Activated T-helper 2 cell treated with anti-CD3 and anti-CD28 coated beads, Interferon-gamma antibody, Interleukin-2, Interleukin-4, amounts not matched to agents 10 μg/mL and 5 μg/mL and 100 μg/mL, durations not matched to agents 14 hours and 24 hours and 36 hours (primary cell): Measurements from ENCODE around the gene CCT6B. TPM values are rescaled to one million over a fixed set of nuclear protein-coding genes. Genes with fewer than 3 reads are reported as not detected.
A peak's percentile ranks its signal among the peaks of the same experiment; 100 is the strongest.
"Not testable (repeated sequence)": the region's sequence is repeated elsewhere in the genome, so short reads cannot be mapped to it uniquely, and the experiment has no call there.

ENCODE experiments used
- DNase-seq: peaks from one replicate; pipeline ENCODE4 v3.0.0; 2021; ENCODE audit warnings: low spot score
- H3K27ac Mint-ChIP-seq: one replicate; pipeline ENCODE4 v1.8.0; 2021; ENCODE audit warnings: mixed read lengths
- H3K27me3 Mint-ChIP-seq: one replicate; pipeline ENCODE4 v1.8.0; 2021; ENCODE audit warnings: low read depth, mixed read lengths
- H3K36me3 Mint-ChIP-seq: one replicate; pipeline ENCODE4 v1.8.0; 2021; ENCODE audit warnings: low read depth, mixed read lengths
- H3K4me1 Mint-ChIP-seq: one replicate; pipeline ENCODE4 v1.8.0; 2021; ENCODE audit warnings: low read depth, mixed read lengths
- H3K4me3 Mint-ChIP-seq: one replicate; pipeline ENCODE4 v1.8.0; 2021; ENCODE audit warnings: low read depth, mild to moderate bottlenecking, moderate library complexity, mixed read lengths
- H3K9me3 Mint-ChIP-seq: one replicate; pipeline ENCODE4 v1.8.0; 2021; ENCODE audit warnings: mixed read lengths
- intact Hi-C: fragments of 100-400 bp; cut with micrococcal nuclease; formaldehyde crosslinking; loops from one replicate; pipeline ENCODE4 v1.15.1; 2023
- total RNA-seq: library from RNA; stranded (reverse); gene quantifications from 2 replicates; pipeline ENCODE4 v1.2.3, GENCODE V29; 2022

The CCT6B gene
- total RNA-seq = 1.4 and 1.5 TPM in 2 replicates

- H3K9me3 Mint-ChIP-seq = no peaks in the 10 kb centered on the region
- peaks cover 18% of the 10 kb centered on the region for H3K4me1 Mint-ChIP-seq
- peak; percentile 89 for DNase-seq
- peaks cover 3% of the 10 kb centered on the region for H3K27me3 Mint-ChIP-seq
- intact Hi-C loops = loop anchor here (1.0 kb wide), 1 partner anchor 20 kb away; no protein-coding TSS in a partner anchor
- H3K27ac Mint-ChIP-seq = peak within 1 kb of the TSS; percentile 100
- H3K4me3 Mint-ChIP-seq = peak within 1 kb of the TSS; percentile 100
- peaks cover 26% of the 10 kb centered on the region for H3K36me3 Mint-ChIP-seq
Measured at GRCh38 chr17:34961093-34961911, at the start of gene CCT6B, which contains the start of gene ZNF830. Gene CCT6B (minus strand): TSS chr17:34961460. CDS start chr17:34961393, 67 bp downstream. Gene ZNF830 (plus strand): TSS chr17:34961540. CDS start chr17:34961567, 27 bp downstream.

DNA sequence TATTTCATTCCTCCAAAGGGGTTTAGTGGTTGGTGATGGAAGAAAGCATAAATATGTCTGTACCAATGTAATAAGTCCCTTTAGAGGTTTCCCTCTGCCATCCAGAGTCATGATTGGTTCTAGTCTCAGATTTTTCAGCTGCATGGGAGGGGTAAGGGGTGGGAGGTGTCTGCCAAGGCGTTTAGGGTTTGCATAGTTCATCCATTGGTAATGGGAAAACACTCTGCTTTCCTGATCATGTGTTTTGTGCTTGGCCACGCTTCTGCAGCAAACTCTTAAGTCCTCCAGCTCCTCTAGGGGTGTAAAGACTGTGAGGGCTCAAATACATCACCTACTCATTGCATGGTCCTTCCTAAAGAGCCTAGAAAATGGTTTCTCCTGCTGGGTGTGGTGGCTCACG, 48.8 kb upstream of the CCT6B start:
- H3K27ac Mint-ChIP-seq = no peak overlapping the region
- no peaks in the 10 kb centered on the region for H3K4me1 Mint-ChIP-seq
- H3K4me3 Mint-ChIP-seq = no peak overlapping the region
- no peaks in the 10 kb centered on the region for H3K9me3 Mint-ChIP-seq
- H3K36me3 Mint-ChIP-seq = peaks cover 61% of the 10 kb centered on the region
- DNase-seq = no peak
- H3K27me3 Mint-ChIP-seq = no peaks in the 10 kb centered on the region
- intact Hi-C loops = no loop called here

- Mint-ChIP-seq H3K4me1 (no peaks in the 10 kb centered on the region), H3K4me3 (no peak overlapping the region), H3K27me3 (no peaks in the 10 kb centered on the region), H3K27ac (no peak overlapping the region), H3K36me3 (peaks cover 69% of the 10 kb centered on the region), H3K9me3 (no peaks in the 10 kb centered on the region)
- DNase-seq = no peak
- intact Hi-C loops = no loop called here
Measured at GRCh38 chr17:35006961-35007360, 45.7 kb upstream of the CCT6B start.

GRCh38 chr17:35006345-35006744, 45.1 kb upstream of the CCT6B start:
- no peak for DNase-seq

DNA sequence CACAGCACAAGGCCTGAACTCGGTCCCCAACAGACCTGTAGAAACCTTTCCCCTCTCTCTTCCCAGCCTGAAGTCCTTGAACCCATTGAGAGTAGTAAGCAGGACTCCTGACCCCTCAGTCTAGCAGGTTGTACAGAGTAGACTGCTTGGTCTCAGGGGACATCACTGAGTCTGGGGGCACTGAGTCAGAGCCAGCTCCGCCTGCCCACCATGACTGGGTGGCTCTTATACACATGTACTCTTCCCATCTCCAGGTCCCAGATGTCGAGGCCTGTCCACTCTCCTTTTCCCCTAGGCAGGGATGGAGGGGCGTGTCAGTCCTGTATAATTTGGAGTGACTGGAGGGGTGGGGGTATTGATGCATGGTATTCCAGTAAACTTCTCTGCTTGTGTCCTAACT, 42.5 kb upstream of the CCT6B start:
- Mint-ChIP-seq H3K27ac (no peak overlapping the region), H3K9me3 (no peaks in the 10 kb centered on the region), H3K4me1 (no peaks in the 10 kb centered on the region), H3K36me3 (peaks cover 66% of the 10 kb centered on the region), H3K4me3 (no peak overlapping the region), H3K27me3 (no peaks in the 10 kb centered on the region)
- DNase-seq = no peak
- intact Hi-C loops = no loop called here

More at GRCh38 chr17:35006345-35006744, 45.1 kb upstream of the CCT6B start:
- H3K4me3 Mint-ChIP-seq = no peak overlapping the region
- no peaks in the 10 kb centered on the region for H3K9me3 Mint-ChIP-seq
- H3K27ac Mint-ChIP-seq = no peak overlapping the region
- intact Hi-C loops = no loop called here
- H3K27me3 Mint-ChIP-seq = no peaks in the 10 kb centered on the region
- no peaks in the 10 kb centered on the region for H3K4me1 Mint-ChIP-seq
- peaks cover 70% of the 10 kb centered on the region for H3K36me3 Mint-ChIP-seq

GRCh38 chr17:35002876-35003551, 41.8 kb upstream of the CCT6B start:
- H3K27ac Mint-ChIP-seq = no peak overlapping the region
- intact Hi-C loops = no loop called here
- no peaks in the 10 kb centered on the region for H3K9me3 Mint-ChIP-seq
- peaks cover 68% of the 10 kb centered on the region for H3K36me3 Mint-ChIP-seq
- peaks cover 4% of the 10 kb centered on the region for H3K4me1 Mint-ChIP-seq
- no peak overlapping the region for H3K4me3 Mint-ChIP-seq
- no peaks in the 10 kb centered on the region for H3K27me3 Mint-ChIP-seq
- no peak for DNase-seq

GRCh38 chr17:35001549-35001948, 40.3 kb upstream of the CCT6B start:
- intact Hi-C loops = no loop called here
- Mint-ChIP-seq H3K27ac (no peak overlapping the region), H3K9me3 (no peaks in the 10 kb centered on the region), H3K4me1 (peaks cover 6% of the 10 kb centered on the region), H3K36me3 (peaks cover 64% of the 10 kb centered on the region), H3K27me3 (no peaks in the 10 kb centered on the region), H3K4me3 (no peak overlapping the region)
- no peak for DNase-seq

DNA sequence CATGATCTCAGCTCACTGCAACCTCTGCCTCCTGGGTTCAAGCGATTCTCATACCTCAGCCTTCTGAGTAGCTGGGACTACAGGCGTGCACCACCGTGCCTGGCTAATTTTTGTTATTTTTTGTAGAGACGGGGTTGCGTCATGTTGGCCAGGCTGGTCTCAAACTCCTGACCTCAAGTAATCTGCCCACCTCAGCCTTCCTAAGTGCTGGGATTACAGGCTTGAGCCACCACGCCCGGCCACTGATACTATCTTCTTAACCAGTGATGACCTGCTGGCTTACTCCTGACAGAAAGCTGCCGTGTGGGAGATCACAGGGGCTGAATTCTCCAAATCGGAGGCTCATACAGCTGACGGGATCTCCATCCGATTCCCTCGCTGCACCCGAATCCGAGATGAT, 39.7 kb upstream of the CCT6B start:
- H3K4me1 Mint-ChIP-seq, DNase-seq, H3K4me3 Mint-ChIP-seq, H3K9me3 Mint-ChIP-seq, intact Hi-C loops, H3K27ac Mint-ChIP-seq, H3K27me3 Mint-ChIP-seq: not testable (repeated sequence)
- peaks cover 70% of the 10 kb centered on the region for H3K36me3 Mint-ChIP-seq

DNA sequence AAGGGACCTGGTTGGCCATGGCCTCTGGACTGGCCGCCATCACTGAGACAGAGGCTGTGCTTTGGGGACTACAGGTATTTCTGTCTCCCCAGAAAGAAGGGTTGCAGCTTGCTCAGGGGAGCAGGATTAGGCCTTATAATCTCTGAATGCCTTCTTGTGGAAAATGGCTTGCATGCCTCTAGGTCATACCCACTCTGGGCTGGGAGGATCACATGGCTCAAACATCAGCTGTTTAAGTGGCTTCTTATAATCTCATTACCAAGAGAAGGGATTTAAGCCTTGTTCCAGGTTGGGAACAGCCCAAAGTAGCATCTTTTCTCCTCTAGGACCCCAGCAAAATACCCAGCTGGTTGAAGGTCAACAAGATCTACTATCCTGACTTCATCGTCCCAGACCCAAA, 38.2 kb upstream of the CCT6B start:
- H3K27ac Mint-ChIP-seq = no peak overlapping the region
- DNase-seq = no peak
- intact Hi-C loops = no loop called here
- H3K9me3 Mint-ChIP-seq = no peaks in the 10 kb centered on the region
- H3K36me3 Mint-ChIP-seq = peaks cover 68% of the 10 kb centered on the region
- H3K4me1 Mint-ChIP-seq = peaks cover 6% of the 10 kb centered on the region
- no peaks in the 10 kb centered on the region for H3K27me3 Mint-ChIP-seq
- H3K4me3 Mint-ChIP-seq = no peak overlapping the region

GRCh38 chr17:34998205-34998604, 36.9 kb upstream of the CCT6B start:
- peaks cover 6% of the 10 kb centered on the region for H3K4me1 Mint-ChIP-seq
- H3K27me3 Mint-ChIP-seq = no peaks in the 10 kb centered on the region
- peak overlapping the region; percentile 57 for H3K27ac Mint-ChIP-seq
- H3K36me3 Mint-ChIP-seq = peaks cover 68% of the 10 kb centered on the region
- H3K4me3 Mint-ChIP-seq = no peak overlapping the region
- H3K9me3 Mint-ChIP-seq = no peaks in the 10 kb centered on the region
- intact Hi-C loops = loop anchor here (1.0 kb wide), 2 partner anchors 91 to 121 kb away; partner anchors contain the start of gene RAD51D
- DNase-seq = peak; percentile 70

GRCh38 chr17:34997355-34997862, 36.1 kb upstream of the CCT6B start:
- intact Hi-C loops = no loop called here
- Mint-ChIP-seq H3K27ac (no peak overlapping the region), H3K4me1 (peaks cover 7% of the 10 kb centered on the region), H3K9me3 (no peaks in the 10 kb centered on the region), H3K27me3 (no peaks in the 10 kb centered on the region), H3K36me3 (peaks cover 70% of the 10 kb centered on the region), H3K4me3 (no peak overlapping the region)
- DNase-seq = no peak

DNA sequence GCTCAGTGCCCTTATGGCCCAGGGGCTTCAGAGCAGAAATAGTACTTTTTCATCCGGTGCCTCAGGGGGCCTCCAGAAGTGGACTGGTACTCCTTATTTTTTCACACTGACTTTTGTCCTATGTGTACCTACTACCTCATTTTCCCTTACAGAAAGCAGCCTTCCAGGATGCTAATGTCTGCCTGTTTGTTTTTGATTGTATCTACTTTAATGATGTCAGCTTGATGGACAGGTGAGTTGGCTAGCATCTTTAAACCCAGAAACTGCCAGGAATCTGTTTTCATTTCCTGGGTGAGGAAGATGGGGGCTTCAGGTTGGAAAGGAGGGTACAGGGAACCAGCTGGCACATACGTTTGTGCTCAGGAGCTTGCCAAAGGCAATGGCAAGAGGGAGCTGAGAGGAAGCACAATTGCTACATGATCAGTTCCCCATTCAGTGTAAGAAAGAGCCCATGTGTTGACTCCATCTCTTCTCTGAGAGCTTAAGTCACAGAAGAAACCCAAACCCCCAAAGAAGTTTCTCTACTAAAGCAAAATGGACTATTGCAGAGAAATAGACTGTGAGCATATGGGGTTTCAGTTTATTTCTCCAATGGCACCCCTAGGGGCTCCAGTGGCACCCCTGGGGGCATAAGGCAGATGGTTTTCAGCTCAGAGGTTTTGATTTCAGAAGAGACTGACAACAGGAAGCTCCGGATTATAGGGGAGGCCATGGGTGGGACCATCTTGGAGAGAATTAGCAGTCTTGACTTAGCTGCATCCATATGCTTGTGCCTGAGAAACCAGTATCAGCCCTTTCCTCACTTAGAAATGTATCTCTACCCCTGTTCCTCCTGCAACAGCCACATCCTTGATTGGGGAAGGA, 35.4 kb upstream of the CCT6B start:
- intact Hi-C loops = no loop called here
- DNase-seq = no peak
- Mint-ChIP-seq H3K9me3 (no peaks in the 10 kb centered on the region), H3K27ac (no peak overlapping the region), H3K4me1 (peaks cover 7% of the 10 kb centered on the region), H3K27me3 (no peaks in the 10 kb centered on the region), H3K36me3 (peaks cover 70% of the 10 kb centered on the region), H3K4me3 (no peak overlapping the region)
